ENCODE data around the gene BBS12.

BBS12 gene

GRCh38 chr4:122732329-122733026, at the start of gene BBS12:
Gene BBS12, plus strand, starts transcription at chr4:122732704. Its CDS starts 9,189 bp downstream, at chr4:122741893.
- FAIRE-seq: peak; percentile 75

- no peak for FAIRE-seq
Observed at GRCh38 chr4:122686691-122687090, 45.8 kb upstream of the BBS12 start.

GRCh38 chr4:122687531-122688061, 44.9 kb upstream of the BBS12 start:
- FAIRE-seq: no peak

DNA sequence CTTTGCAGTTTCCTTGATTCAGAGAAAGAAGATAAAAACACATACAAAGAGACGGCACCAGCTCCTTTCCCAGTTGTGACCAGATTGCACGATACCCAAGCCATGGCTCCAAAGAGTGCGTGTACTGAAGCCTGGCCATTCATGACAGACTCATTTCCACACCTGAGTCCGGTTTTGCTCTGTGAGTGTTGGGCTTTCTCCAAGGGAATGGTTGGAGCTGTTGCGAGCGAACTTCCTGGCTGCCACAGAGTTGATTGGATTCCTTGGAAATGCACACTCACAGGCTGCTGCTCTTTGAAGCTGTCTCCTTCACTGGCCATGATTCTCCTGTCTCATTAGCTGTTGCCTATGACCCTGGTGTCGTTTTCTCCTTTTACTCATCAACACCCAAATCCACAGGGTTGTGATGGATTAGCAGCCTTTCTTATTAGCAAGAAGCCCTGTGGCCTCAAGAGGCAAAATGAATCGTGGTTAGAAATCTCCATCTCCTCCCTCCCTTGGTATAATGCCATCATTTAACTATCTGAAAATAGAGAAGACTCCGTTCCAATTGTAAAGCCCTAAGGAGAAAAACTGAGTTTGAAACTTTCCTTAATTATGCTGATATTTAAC, 43.9 kb upstream of the BBS12 start:
- FAIRE-seq: no peak

DNA sequence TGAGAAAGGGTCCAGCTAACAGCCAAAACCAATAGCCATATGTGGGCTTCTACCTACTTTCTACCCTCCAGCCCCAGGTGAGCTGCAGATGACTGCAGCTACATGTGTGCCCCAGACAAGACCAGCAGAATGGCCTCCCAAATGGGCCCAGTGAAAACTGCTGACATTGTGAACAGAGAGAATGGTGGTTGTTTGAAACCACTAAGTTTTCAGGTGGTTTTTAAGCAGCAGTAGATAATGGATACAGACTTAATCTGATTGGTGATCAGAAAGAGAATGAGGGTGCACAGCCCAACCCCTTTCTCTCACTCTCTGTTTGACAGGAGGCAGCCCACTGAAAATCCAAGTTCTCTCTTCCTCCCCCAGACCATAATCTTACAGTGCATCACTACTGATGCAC, 42.5 kb upstream of the BBS12 start:
- no peak for FAIRE-seq

GRCh38 chr4:122691988-122692387, 40.5 kb upstream of the BBS12 start:
- no peak for FAIRE-seq

- FAIRE-seq: no peak
Observed at GRCh38 chr4:122692641-122693520, 39.6 kb upstream of the BBS12 start.

GRCh38 chr4:122695226-122695625, 37.3 kb upstream of the BBS12 start:
- no peak for FAIRE-seq

GRCh38 chr4:122700178-122700725, 32.3 kb upstream of the BBS12 start:
- no peak for FAIRE-seq

DNA sequence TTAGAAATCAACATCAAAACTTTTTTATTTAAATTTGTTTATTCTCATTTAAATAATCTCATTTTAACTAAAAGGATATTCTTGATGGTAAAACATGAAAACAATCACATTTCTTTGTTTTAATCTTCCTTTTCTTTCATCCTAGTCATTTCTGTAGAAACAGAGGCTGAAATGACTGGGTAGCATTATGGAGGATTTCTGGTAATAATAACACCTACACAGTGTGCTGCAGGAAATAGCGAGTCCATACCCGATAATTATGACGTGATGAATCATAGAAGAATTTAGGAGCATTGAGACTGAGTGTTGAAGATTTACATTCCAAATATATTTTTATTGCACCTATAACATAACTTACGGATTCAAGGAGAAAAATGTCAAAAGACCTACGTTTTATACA, 31.4 kb upstream of the BBS12 start:
- no peak for FAIRE-seq

GRCh38 chr4:122701965-122702364, 30.5 kb upstream of the BBS12 start:
- FAIRE-seq: no peak

- FAIRE-seq: no peak
Observed at GRCh38 chr4:122702939-122703338, 29.6 kb upstream of the BBS12 start.

DNA sequence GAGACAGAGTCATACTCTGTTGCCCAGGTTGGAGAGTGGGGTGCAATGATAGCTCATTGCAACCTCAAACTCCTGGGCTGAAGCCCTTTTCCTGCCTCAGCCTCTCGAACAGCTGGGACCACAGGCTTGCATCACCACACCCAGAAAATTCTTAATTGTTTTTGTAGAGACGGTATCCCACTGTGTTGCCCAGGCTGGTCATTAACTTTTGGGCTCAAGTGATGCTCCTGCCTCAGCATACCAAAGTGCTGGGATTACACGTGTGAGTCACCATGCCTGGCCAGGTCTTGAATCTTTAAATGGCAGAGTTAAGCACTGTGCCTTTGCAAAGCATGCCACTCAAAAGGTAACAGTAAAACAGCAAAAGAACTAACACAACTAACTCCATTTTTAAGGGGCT, 28.6 kb upstream of the BBS12 start:
- no peak for FAIRE-seq

GRCh38 chr4:122705009-122705408, 27.5 kb upstream of the BBS12 start:
- no peak for FAIRE-seq

- FAIRE-seq: no peak
Observed at GRCh38 chr4:122705547-122706117, 26.9 kb upstream of the BBS12 start.

- FAIRE-seq: no peak
Observed at GRCh38 chr4:122706511-122706910, 26.0 kb upstream of the BBS12 start.

DNA sequence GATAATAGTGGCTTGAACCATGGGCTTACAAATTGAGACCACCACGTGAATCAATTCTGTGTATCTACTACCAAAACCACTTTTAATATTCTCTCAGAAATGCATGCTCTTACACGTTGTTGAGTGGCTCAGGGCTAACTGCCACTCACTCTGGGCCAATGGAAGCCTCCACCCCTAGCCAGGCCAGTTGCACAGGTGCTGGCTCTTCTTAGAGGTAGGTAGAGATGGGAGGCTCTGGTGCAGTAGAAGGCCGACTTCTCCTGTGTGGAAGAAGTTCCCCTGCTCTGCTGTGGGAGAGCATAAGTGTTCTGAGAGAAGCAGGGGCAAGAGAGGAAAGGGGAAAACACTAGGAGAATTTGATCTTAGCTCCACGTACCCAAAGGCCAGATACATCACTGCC, 25.0 kb upstream of the BBS12 start:
- FAIRE-seq: no peak

- FAIRE-seq: no peak
Observed at GRCh38 chr4:122709236-122709635, 23.3 kb upstream of the BBS12 start.

DNA sequence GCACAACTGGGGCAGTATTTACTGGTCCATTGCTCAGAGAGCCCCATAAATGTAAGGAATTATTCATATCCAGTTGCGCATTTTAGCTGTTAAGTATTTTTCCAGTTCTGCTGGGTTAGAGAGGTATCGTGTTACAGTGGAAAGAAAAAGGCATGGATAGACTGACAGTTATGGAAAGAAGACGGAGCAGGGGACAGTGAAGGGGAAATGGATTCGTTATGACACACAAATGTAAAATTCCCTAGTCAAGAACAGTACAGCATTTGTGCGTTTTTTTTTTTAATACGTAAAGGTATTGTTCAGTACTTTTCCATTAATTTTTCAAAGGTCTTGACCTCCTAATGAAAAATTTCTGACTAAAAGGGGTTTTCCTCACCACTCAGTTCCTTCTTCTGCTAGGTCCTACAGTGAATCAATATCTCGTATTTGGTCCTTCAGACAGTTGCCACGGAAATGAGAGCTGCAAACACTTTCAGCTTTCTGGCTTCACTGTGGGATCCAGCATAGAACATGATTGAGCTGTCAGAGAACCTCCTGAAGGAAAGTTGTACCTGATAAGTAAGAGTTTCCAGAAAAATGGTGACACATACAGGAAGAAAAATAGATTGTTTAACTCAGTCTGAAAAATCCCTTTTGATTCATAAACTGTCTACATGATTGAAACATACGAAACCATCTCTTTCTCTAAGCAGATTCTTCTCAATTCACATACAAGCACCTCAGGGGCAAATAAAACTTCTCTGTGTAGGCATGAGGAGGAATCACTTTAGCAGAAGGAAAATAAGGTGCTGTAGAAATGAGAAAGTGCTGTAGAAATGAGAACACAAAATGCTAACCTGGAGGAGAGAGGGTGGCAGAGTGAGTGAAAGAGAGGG, 21.8 kb upstream of the BBS12 start:
- FAIRE-seq: no peak

GRCh38 chr4:122711919-122712318, 20.6 kb upstream of the BBS12 start:
- FAIRE-seq: no peak

DNA sequence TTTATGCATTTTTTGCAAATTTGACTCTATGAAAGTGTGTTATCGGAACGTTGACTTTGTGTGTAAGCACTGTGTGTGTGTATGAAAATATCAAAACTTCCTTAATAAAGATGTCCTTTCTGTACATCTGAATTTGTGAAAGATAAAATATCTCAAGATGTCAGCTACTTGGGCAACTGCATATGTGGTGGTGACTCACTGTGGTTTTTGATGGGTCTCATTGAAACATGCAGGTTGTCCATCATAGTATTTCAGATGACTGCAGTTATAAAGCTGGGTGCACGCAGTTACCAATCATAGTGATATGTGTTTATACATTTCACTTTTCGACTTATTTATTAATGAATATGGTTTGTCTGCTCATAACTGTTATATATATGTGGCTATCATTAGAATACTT, 19.7 kb upstream of the BBS12 start:
- no peak for FAIRE-seq

DNA sequence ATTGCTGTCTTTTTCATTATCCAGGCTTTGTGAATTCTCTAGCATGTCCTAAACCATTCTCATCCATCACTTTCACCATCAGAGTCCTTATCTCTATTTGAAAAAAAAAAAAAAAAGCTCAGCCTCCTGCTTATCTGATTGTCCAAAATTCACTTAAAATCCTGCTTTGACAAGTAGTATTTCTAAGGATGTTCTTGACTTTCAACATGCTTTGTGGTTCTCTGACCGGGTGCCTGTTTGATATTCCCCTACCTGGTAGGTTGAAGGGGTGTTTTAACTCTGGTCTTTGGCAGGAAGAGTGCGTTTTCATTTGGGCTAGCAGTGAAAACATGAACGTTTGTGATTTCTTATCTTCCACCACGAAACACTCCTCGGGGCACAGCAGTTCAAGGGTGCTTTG, 17.3 kb upstream of the BBS12 start:
- FAIRE-seq: no peak
